Naive B cell (primary cell): ENCODE results near the gene BEGAIN. TPM values are rescaled to one million over a fixed set of nuclear protein-coding genes. Genes with fewer than 3 reads are reported as not detected.

Source experiments
- ATAC-seq, 2 donors: fragments of 150-1000 bp; cut with Tn5 transposase; 2 replicates each; pipeline ENCODE4 v1.10.0; 2021; ENCODE audit warnings: low read depth in 2 of 2, mild to moderate bottlenecking in 2 of 2, moderate library complexity in 2 of 2
- DNase-seq: peaks from one replicate; pipeline ENCODE4 v3.0.0; 2022
- H3K27ac Mint-ChIP-seq, 6 donors: one replicate each; pipeline ENCODE4 v1.8.0; 2020 to 2022; ENCODE audit warnings: mild to moderate bottlenecking in 6 of 6, mixed read lengths in 6 of 6, moderate library complexity in 5 of 6, inconsistent platforms in 2 of 6
- H3K27me3 Mint-ChIP-seq, 3 donors: one replicate each; pipeline ENCODE4 v1.8.0; 2021 to 2022; ENCODE audit warnings: mixed read lengths in 3 of 3, mild to moderate bottlenecking in 1 of 3
- H3K36me3 Mint-ChIP-seq, 2 donors: one replicate each; pipeline ENCODE4 v1.8.0; 2020 to 2022; ENCODE audit warnings: mixed read lengths in 2 of 2, inconsistent platforms in 1 of 2, mild to moderate bottlenecking in 1 of 2
- H3K4me1 Mint-ChIP-seq, 3 donors: one replicate each; pipeline ENCODE4 v1.8.0; 2020 to 2022; ENCODE audit warnings: mixed read lengths in 3 of 3, inconsistent platforms in 1 of 3, mild to moderate bottlenecking in 1 of 3, moderate library complexity in 1 of 3
- H3K4me3 Mint-ChIP-seq, 8 donors: one replicate each; pipeline ENCODE4 v1.8.0; 2020 to 2022; ENCODE audit warnings: mild to moderate bottlenecking in 8 of 8, mixed read lengths in 8 of 8, moderate library complexity in 8 of 8, inconsistent platforms in 2 of 8
- H3K9me3 Mint-ChIP-seq, 7 donors: one replicate each; pipeline ENCODE4 v1.8.0; 2020 to 2022; ENCODE audit warnings: mixed read lengths in 7 of 7, mild to moderate bottlenecking in 5 of 7, inconsistent platforms in 2 of 7, moderate library complexity in 1 of 7
- polyA plus RNA-seq, 6 donors: library from polyadenylated mRNA; unstranded; fragments of 300-500 nt; fragmentation: Illumina TruSeq; gene quantifications; one replicate each; pipeline ENCODE4 v1.2.3, GENCODE V29; 2021; ENCODE audit warnings: low read depth in 6 of 6

The BEGAIN gene
- polyA plus RNA-seq, 6 donors from 2014 or later: 0.55 to 1.2 (median 0.92) TPM; not detected in 3

GRCh38 chr14:100540141-100540925 is 46.9 kb downstream of the BEGAIN start:
- H3K4me1 Mint-ChIP-seq: peaks cover 0 to 2% (median 0%) of the 10 kb centered on the region in 3 donors
- H3K4me3 Mint-ChIP-seq: no peak overlapping the region
- no peak overlapping the region for H3K27ac Mint-ChIP-seq
- ATAC-seq (no peak), DNase-seq (no peak)
- H3K27me3 Mint-ChIP-seq: no peaks in the 10 kb centered on the region
- H3K36me3 Mint-ChIP-seq: peaks cover 0 to 10% of the 10 kb centered on the region in 2 donors
- H3K9me3 Mint-ChIP-seq: no peaks in the 10 kb centered on the region

- no peaks in the 10 kb centered on the region for H3K4me1 Mint-ChIP-seq
- ATAC-seq (no peak), DNase-seq (no peak)
- H3K36me3 Mint-ChIP-seq: peaks cover 0 to 10% of the 10 kb centered on the region in 2 donors
- peak overlapping the region in 1 of 8 donors; percentile 72 for H3K4me3 Mint-ChIP-seq
- no peaks in the 10 kb centered on the region for H3K27me3 Mint-ChIP-seq
- H3K9me3 Mint-ChIP-seq: no peaks in the 10 kb centered on the region
- no peak overlapping the region for H3K27ac Mint-ChIP-seq
Measured at GRCh38 chr14:100539766-100540140, 47.5 kb downstream of the BEGAIN start.

- Mint-ChIP-seq H3K9me3 (no peaks in the 10 kb centered on the region), H3K27me3 (no peaks in the 10 kb centered on the region), H3K36me3 (peaks cover 0 to 10% of the 10 kb centered on the region in 2 donors), H3K4me1 (peaks cover 0 to 4% (median 0%) of the 10 kb centered on the region in 3 donors), H3K4me3 (no peak overlapping the region), H3K27ac (no peak overlapping the region)
- ATAC-seq (no peak), DNase-seq (no peak)
Measured at GRCh38 chr14:100539003-100539660, 48.1 kb downstream of the BEGAIN start.

- ATAC-seq: no peak
- no peak overlapping the region for H3K4me3 Mint-ChIP-seq
- peaks cover 0 to 4% (median 0%) of the 10 kb centered on the region in 3 donors for H3K4me1 Mint-ChIP-seq
- no peaks in the 10 kb centered on the region for H3K27me3 Mint-ChIP-seq
- no peak overlapping the region for H3K27ac Mint-ChIP-seq
- H3K36me3 Mint-ChIP-seq: peaks cover 0 to 10% of the 10 kb centered on the region in 2 donors
- H3K9me3 Mint-ChIP-seq: no peaks in the 10 kb centered on the region
- no peak for DNase-seq
Measured at GRCh38 chr14:100538351-100539002, 48.7 kb downstream of the BEGAIN start.

- no peak overlapping the region for H3K27ac Mint-ChIP-seq
- DNase-seq: no peak
- H3K4me3 Mint-ChIP-seq: no peak overlapping the region
- H3K27me3 Mint-ChIP-seq: no peaks in the 10 kb centered on the region
- no peaks in the 10 kb centered on the region for H3K9me3 Mint-ChIP-seq
- no peak for ATAC-seq
- H3K4me1 Mint-ChIP-seq: peaks cover 0 to 4% (median 0%) of the 10 kb centered on the region in 3 donors
- H3K36me3 Mint-ChIP-seq: peaks cover 0 to 7% of the 10 kb centered on the region in 2 donors
Measured at GRCh38 chr14:100537446-100538350, 49.5 kb downstream of the BEGAIN start.

- Mint-ChIP-seq H3K27ac (peak overlapping the region in 1 of 6 donors; percentile 54), H3K4me1 (peaks cover 0 to 4% (median 0%) of the 10 kb centered on the region in 3 donors), H3K27me3 (no peaks in the 10 kb centered on the region), H3K36me3 (no peaks in the 10 kb centered on the region), H3K9me3 (no peaks in the 10 kb centered on the region), H3K4me3 (no peak overlapping the region)
- DNase-seq (no peak), ATAC-seq (no peak)
Measured at GRCh38 chr14:100536721-100537445, 50.3 kb downstream of the BEGAIN start.

GRCh38 chr14:100536121-100536510 is 51.1 kb downstream of the BEGAIN start:
- no peak overlapping the region for H3K4me3 Mint-ChIP-seq
- peak overlapping the region in 1 of 6 donors; percentile 54 for H3K27ac Mint-ChIP-seq
- H3K4me1 Mint-ChIP-seq: peaks cover 0 to 4% (median 0%) of the 10 kb centered on the region in 3 donors
- no peaks in the 10 kb centered on the region for H3K36me3 Mint-ChIP-seq
- ATAC-seq (no peak), DNase-seq (no peak)
- no peaks in the 10 kb centered on the region for H3K27me3 Mint-ChIP-seq
- no peaks in the 10 kb centered on the region for H3K9me3 Mint-ChIP-seq

- DNase-seq (no peak), ATAC-seq (no peak)
- Mint-ChIP-seq H3K27me3 (no peaks in the 10 kb centered on the region), H3K4me3 (no peak overlapping the region), H3K27ac (peak overlapping the region in 1 of 6 donors; percentile 59), H3K36me3 (no peaks in the 10 kb centered on the region), H3K9me3 (no peaks in the 10 kb centered on the region), H3K4me1 (peaks cover 0 to 4% (median 0%) of the 10 kb centered on the region in 3 donors)
Measured at GRCh38 chr14:100535287-100536120, 51.7 kb downstream of the BEGAIN start.

- Mint-ChIP-seq H3K27me3 (no peaks in the 10 kb centered on the region), H3K27ac (no peak overlapping the region), H3K9me3 (no peaks in the 10 kb centered on the region), H3K4me1 (peaks cover 0 to 4% (median 0%) of the 10 kb centered on the region in 3 donors), H3K36me3 (no peaks in the 10 kb centered on the region), H3K4me3 (no peak overlapping the region)
- ATAC-seq: no peak
- no peak for DNase-seq
Measured at GRCh38 chr14:100534528-100535286, 52.5 kb downstream of the BEGAIN start.

- Mint-ChIP-seq H3K27me3 (no peaks in the 10 kb centered on the region), H3K36me3 (no peaks in the 10 kb centered on the region), H3K4me3 (no peak overlapping the region), H3K27ac (no peak overlapping the region), H3K4me1 (peaks cover 0 to 4% (median 0%) of the 10 kb centered on the region in 3 donors), H3K9me3 (no peaks in the 10 kb centered on the region)
- ATAC-seq (no peak), DNase-seq (no peak)
Measured at GRCh38 chr14:100533656-100534485, 53.3 kb downstream of the BEGAIN start.
